ENCODE results near the gene ABAT.

ABAT gene

GRCh38 chr16:8670014-8670560 is 4.3 kb upstream of the ABAT start:
- no peak overlapping the region for H3K4me3 ChIP-seq (ENCODE audit: low read depth, low read length)
- no peak for DNase-seq (ENCODE audit: low read depth)
- TF ChIP-seq CTCF (IDR thresholded peaks at IDR 0.05; ENCODE audit: control insufficient read depth, extremely low read depth, insufficient read depth) = no peak

GRCh38 chr16:8673611-8674412 is 605 bp upstream of the ABAT start:
- DNase-seq (ENCODE audit: low read depth) = no peak
- H3K4me3 ChIP-seq (ENCODE audit: low read depth, low read length) = peak overlapping the region; percentile 73

GRCh38 chr16:8675183-8676159 is 1.1 kb downstream of the ABAT start:
- DNase-seq (ENCODE audit: low read depth) = no peak
- peak overlapping the region; percentile 73 for H3K4me3 ChIP-seq (ENCODE audit: low read depth, low read length)
- no peak for TF ChIP-seq CTCF (IDR thresholded peaks at IDR 0.05; ENCODE audit: control insufficient read depth, extremely low read depth, insufficient read depth)

More at GRCh38 chr16:8673611-8674412, 605 bp upstream of the ABAT start:
- no peak for TF ChIP-seq CTCF (IDR thresholded peaks at IDR 0.05; ENCODE audit: control insufficient read depth, extremely low read depth, insufficient read depth)

GRCh38 chr16:8676160-8676547 is 1.7 kb downstream of the ABAT start:
- TF ChIP-seq CTCF (IDR thresholded peaks at IDR 0.05; ENCODE audit: control insufficient read depth, extremely low read depth, insufficient read depth) = no peak
- DNase-seq (ENCODE audit: low read depth) = no peak
- H3K4me3 ChIP-seq (ENCODE audit: low read depth, low read length) = no peak overlapping the region

GRCh38 chr16:8676737-8677375 is 2.4 kb downstream of the ABAT start:
- TF ChIP-seq CTCF (IDR thresholded peaks at IDR 0.05; ENCODE audit: control insufficient read depth, extremely low read depth, insufficient read depth) = no peak

GRCh38 chr16:8677481-8677880 is 3.1 kb downstream of the ABAT start:
- TF ChIP-seq CTCF (IDR thresholded peaks at IDR 0.05; ENCODE audit: control insufficient read depth, extremely low read depth, insufficient read depth) = no peak
- DNase-seq (ENCODE audit: low read depth) = no peak
- no peak overlapping the region for H3K4me3 ChIP-seq (ENCODE audit: low read depth, low read length)

More at GRCh38 chr16:8676737-8677375, 2.4 kb downstream of the ABAT start:
- no peak overlapping the region for H3K4me3 ChIP-seq (ENCODE audit: low read depth, low read length)
- no peak for DNase-seq (ENCODE audit: low read depth)
